Activated naive CD4-positive, alpha-beta T cell treated with anti-CD3 and anti-CD28 coated beads, Interleukin-2, amount 50 U/mL, for 16 hours (primary cell): Measurements from ENCODE around the gene BMP7.

ENCODE experiments used
- DNase-seq: peaks from one replicate; pipeline ENCODE4 v3.0.0-alpha.2; 2020

Gene BMP7

GRCh38 chr20:57224641-57225138, 41.8 kb downstream of the BMP7 start:
- DNase-seq: no peak

GRCh38 chr20:57223648-57224489, 42.6 kb downstream of the BMP7 start:
- no peak for DNase-seq

DNA sequence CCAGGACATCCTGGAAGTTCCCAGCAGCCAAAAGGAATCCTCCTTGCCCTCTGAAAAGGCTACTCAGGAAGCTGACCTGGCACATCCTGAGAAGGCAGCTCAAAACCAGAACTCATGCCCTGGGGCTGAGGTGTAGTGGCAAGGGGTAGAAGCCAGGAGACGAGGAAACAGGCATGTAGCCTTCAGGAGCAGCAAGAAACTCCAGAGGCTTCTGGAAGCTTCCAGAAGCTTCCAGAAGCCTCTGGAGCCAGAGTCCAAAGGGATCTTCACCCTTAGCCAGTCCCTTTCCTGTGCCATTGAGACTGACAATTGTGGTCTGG, 43.9 kb downstream of the BMP7 start:
- DNase-seq: no peak

DNA sequence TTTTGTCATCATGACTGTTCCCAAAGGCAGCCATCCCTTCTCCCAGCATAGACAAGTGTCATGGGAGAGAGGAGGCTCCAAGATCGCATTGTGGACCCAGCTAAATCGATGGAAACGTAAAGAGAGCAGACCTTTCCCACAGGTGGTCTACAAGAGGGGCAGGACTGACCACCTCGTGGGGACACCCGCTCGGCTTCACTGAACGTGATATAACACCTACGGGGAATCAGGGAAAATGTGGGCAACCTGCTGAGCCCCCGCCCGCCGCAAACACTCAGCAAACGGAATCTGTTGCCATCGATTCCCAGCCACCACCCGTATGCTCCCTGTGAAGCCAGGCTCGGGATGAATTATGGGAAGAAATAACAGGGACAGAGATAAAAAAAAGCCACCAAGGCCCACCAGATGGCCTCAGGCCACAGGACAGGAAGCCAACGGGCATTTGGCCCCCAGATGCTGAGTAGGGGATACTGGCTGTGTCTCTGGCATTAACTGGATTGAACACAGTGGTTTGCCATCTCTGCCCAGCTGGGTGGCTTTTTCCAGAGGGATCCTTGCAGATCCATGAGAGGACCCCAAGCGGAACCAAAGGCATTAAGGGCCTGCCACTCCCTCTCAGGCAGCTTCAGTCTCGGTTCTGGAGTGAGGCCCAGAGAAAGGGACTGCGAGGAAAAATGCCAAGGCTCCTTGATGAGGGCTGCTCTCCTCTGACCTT, 44.4 kb downstream of the BMP7 start:
- DNase-seq: no peak

DNA sequence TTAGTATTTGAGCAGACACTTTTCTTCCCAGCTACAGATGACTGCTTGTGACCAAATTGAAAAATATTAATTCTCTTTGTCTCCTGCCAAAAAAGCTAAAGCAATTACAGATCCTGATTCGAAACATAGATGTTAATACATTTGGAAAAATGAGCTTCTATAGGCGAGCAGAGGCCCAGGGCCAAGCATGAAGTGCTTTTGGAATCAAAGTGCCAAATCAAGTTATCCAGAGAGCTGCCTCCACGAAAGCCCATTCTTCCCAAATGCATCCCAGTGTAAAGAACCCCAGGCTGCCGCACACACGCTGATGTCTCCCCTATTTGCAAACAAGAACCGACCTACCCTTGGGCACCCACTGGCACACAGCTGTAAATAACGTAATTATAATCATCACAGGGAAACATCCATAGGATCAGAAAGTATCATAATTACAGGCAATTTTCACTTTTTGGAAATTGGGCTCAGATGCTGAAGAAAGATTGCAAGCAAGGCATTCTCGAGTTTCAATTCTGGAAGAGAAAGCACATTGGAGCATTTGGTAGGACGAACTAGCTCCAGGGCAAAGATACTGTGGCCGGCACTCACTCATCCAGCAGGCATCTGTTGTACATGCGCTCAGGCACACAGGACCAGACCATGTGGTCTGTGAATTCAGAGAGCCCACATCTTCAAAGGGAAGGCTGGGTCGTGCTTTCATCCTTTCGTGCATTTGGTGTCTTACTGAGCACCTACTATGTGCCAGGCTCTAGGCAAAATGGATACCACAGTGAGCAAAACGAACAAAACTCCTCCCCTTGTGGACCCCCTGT, 45.9 kb downstream of the BMP7 start:
- DNase-seq: no peak

- no peak for DNase-seq
These were observed 47.3 kb downstream of the BMP7 start for GRCh38 chr20:57219071-57219677.

DNA sequence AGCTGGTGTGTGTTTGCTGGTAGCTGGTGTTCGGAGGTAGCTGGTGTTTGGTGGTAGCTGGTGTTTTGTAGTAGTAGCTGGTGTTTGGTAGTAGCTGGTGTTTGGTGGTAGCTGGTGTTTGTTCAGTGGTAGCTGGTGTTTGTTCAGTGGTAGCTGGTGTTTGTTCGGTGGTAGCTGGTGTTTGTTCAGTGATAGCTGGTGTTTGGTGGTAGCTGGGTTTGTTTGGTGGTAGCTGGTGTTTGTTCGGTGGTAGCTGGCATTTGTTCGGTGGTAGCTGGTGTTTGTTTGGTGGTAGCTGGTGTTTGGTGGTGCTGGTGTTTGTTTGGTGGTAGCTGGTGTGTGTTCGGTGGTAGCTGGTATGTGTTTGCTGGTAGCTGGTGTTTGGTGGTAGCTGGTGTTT, 48.0 kb downstream of the BMP7 start:
- no peak for DNase-seq

DNA sequence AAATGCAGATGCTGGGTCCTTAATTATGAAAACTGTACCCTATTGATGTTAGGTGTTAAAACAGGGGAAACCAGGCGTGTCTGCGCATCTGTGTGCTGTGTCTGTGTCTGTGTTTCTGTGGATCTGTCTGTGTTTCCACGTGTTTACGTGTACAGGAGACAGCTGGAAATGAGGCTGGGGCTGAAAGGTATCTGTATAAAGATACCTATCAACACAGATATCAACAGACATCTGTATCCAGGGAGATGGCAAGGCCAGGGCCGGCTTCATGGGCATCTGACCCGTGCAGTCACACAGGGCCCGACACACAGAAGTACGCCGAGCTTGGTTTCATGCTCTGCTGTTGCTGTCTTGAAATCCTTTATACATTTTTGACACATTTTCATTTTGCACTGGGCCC, 48.6 kb downstream of the BMP7 start:
- no peak for DNase-seq

DNA sequence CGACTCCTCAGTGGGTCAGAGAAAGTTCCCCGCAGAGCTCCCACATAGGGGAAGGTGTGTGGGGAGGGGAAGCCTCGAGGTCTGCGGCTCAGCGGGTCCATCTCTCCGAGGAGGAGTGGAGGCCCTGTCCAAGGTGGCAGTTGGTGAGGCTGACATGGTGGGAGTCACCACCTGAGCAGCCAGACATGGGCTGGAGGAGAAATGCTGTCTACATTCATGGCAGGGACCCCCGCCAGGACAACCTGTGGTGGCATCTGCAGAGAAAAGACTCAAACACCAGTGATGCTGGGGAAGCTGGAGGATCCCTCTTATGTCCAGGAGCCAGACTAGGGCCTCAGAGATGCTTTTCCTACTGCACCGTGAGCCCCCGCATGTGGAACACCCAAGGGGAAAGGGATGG, 49.8 kb downstream of the BMP7 start:
- DNase-seq: no peak

DNA sequence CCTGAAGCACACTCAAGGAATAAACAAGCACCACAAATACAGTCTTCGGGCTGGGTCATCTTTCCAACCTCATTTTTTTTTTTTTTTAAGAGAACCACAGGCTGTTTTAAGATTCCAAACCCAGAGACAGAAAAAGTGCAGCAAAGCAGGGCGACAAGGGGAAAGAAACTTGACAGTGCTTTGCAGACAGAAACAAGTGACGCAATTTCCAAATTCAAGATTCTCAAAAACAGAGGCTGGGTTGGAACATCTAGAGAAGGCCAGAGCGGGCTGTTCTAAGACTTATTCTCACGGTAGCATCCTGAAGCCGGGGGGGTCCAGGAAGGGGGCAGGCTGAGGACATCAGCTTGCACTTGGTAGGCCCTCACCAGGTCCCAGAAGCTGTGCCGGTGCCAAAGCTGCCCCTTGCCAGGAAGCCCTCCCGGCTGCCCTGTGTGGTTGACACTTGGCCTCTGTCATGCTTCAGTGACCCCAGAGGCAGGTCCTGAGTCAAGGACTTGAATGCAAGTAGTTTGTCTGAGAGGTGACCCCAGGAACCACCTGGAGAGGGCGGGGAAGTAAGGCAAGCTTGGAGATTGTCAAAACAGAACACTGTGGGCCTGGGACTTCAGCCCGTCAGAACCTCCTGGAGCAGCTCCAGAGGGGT, 50.5 kb downstream of the BMP7 start:
- DNase-seq: no peak

- DNase-seq: no peak
These were observed 51.0 kb downstream of the BMP7 start for GRCh38 chr20:57215426-57215825.

GRCh38 chr20:57214948-57215347, 51.5 kb downstream of the BMP7 start:
- DNase-seq: no peak

DNA sequence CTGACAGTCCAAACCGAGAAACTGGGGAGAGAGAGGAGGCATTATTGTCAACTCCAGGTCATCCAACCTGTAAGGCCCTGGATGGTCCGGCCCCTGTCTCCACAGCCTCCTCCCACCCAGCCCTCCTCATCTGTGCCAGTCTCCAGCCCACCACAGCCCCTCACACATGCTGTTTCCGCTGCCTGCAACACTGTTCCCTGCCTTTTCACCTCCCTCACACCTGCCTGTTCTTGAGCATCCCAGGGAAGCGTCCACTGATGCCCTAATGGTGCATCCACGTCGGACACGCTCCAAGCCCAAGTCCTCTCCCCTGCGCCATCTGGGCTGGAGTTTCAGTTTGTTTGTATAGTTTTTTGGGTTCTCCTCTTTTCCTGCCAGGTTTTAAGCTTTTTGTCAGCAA, 52.0 kb downstream of the BMP7 start:
- no peak for DNase-seq

DNA sequence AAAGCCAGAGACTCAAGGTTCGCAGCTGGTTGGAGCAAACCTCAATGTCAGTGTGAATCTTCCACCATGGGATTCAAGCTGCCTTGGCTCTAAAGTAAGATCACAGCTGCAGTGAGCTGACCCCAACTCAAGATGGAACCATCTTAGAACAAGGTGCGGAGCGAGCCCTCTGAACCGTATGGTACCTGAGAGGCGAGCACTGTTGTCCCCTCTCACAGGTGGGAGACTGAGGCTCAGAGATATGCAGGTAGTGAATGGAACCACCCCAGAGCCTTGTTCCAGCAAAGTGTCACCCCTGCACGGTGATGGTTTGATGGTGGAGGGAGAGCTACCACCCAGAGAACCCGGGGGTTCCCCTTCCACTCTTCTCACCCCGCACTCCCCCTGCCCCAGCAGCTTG, 52.5 kb downstream of the BMP7 start:
- DNase-seq: no peak

DNA sequence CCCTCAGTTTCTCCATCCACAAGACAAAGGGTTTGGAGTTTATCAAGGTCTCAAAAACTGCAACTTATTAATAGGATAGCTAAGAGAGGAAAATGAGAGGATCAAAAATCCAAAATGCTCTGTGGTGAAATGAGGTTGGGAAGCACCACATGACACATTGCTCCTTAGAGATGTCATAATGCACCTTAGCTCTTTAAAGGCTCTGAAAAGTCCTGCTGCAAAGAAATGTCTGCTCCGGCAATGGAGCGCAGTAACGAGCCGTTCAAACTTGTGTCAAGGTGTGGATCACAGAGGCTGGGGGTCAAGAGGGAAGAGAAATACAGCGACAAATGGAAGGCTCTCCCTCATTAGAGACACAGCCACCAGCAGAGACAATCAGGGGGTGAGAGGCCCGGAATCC, 53.1 kb downstream of the BMP7 start:
- DNase-seq: no peak

GRCh38 chr20:57212534-57213276, 53.7 kb downstream of the BMP7 start:
- no peak for DNase-seq

GRCh38 chr20:57211908-57212533, 54.4 kb downstream of the BMP7 start:
- DNase-seq: no peak

DNA sequence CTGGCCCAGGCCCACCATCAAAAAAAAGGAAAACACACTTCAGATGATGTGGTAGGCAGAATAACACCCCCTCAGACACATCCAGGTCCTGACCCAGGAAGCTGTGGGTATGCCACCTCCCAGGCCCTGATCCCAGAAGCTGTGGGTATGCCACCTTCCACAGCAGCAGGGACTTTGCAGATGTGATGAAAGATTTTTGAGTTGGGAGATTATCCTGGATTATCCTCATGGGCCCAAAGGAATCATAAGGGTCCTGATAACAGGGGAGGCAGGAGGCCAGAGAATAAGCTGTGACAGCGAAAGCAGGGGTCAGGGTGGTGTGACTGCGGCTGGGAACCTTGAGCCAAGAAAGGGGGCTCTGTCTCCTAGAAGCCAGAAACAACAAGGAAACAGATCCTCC, 55.0 kb downstream of the BMP7 start:
- no peak for DNase-seq

DNA sequence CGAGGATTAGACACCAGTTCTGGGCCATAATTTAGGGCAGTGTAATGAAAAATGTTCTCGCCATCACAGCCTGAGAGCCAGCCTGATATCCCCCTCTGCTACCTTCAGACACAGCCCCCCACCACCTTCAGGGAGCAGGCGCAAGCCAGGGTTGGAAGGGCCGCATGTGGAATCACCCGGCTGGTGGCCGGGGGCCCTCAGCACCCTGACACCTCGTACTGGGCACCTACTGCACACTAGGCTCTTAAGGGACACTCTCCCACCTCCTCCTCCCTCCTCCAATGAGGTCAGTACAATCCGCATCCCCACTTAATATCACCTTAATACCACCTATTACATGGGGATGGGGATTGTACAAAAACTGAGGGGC, 55.5 kb downstream of the BMP7 start:
- no peak for DNase-seq

DNA sequence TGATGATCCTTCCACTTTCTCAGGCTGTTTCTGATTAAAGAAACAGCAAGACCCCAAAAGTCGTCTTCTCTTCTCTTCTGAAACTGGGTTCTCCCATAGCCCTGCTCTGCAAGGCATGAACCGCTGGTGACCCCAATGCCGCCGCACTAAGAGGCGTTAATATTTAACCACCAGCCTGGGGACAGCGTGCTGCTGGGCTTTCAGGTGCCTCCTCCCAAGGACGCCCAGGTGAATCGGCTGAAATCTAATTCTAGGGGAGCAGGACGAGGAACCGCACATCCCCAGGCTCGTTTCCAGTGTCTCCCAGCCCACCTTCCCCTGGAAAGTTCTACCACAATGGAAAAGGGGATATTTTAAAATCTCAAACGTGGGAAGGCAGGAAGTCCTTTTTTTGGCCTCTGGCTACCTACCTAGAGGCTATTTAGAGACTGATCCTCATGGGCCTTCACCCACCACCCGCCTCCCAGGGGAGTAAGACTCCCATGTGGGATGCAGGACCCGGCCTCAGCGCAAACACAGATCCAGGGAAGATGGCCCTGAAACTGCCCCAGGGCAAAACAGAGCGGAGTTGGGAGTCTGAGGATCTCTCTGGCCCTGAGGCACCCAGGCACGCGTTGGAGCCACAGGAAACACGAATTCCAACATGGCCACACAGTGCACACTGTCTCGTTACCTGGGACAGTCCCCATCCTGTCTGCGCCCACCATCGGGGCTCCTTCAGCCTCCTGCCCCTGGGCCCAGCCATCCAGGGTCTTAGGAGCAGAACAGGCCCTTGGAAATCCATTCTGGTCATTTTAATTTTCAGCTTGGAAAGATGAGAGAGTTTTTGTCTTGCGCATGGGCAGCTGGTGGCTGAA, 56.2 kb downstream of the BMP7 start:
- no peak for DNase-seq

GRCh38 chr20:57209413-57209812, 57.0 kb downstream of the BMP7 start:
- DNase-seq: no peak
